Cardiac muscle cell (in vitro differentiated cells and primary cell): Measurements from ENCODE around the gene LDB2. TPM values are rescaled to one million over a fixed set of nuclear protein-coding genes. Genes with fewer than 3 reads are reported as not detected.

ENCODE experiments used
- DNase-seq, 2 donors: peaks; one replicate each; pipeline versions ENCODE4 v3.0.0 to v3.0.0-alpha.2; 2010 to 2017; ENCODE audit warnings: low read depth in 1 of 2, low spot score in 1 of 2
- H3K27ac ChIP-seq: fragments of 200-600 bp; sonication (generic); 2 replicates; pipeline ENCODE4 v1.5.1; 2016
- H3K27me3 ChIP-seq: fragments of 200-600 bp; sonication (generic); 2 replicates; pipeline ENCODE4 v1.6.0; 2016; ENCODE audit warnings: control low read depth
- H3K36me3 ChIP-seq: fragments of 200-600 bp; sonication (generic); 2 replicates; pipeline ENCODE4 v1.5.1; 2016; ENCODE audit warnings: control low read depth
- H3K4me1 ChIP-seq: fragments of 200-600 bp; sonication (generic); 2 replicates; pipeline ENCODE4 v1.8.1; 2017; ENCODE audit warnings: low read depth, mild to moderate bottlenecking, mixed run types
- H3K4me3 ChIP-seq: fragments of 200-600 bp; sonication (generic); 2 replicates; pipeline ENCODE4 v1.5.1; 2016; ENCODE audit warnings: mild to moderate bottlenecking
- H3K9me3 ChIP-seq: fragments of 200-600 bp; sonication (generic); 2 replicates; pipeline ENCODE4 v1.5.1; 2017; ENCODE audit warnings: low read depth, mild to moderate bottlenecking, control low read depth
- CTCF ChIP-seq: IDR thresholded peaks from 2 replicates; pipeline ENCODE4 v1.5.1; 2012; ENCODE audit warnings: low read depth, mild to moderate bottlenecking, low read length
- polyA plus RNA-seq: library from polyadenylated mRNA; unstranded; fragments of >200 nt; fragmentation: Nextera tagmentation; extraction: Ambion mirVana; gene quantifications from 2 replicates; pipeline ENCODE4 v1.2.1, GENCODE V29; 2016
- total RNA-seq: library from RNA; depleted of rRNA; stranded (reverse); fragments of >200 nt; gene quantifications from 2 replicates; pipeline ENCODE4 v1.2.3, GENCODE V29; 2016

LDB2 gene
- total and polyA plus RNA-seq, 2 experiments from 2014 or later, result 10.4 to 12.4 TPM

GRCh38 chr4:16594128-16594527 is 304.3 kb downstream of the LDB2 start:
- TF ChIP-seq CTCF, result no peak
- no peak overlapping the region for H3K4me3 ChIP-seq
- H3K36me3 ChIP-seq, result no peaks in the 10 kb centered on the region
- H3K4me1 ChIP-seq, result no peaks in the 10 kb centered on the region
- H3K9me3 ChIP-seq, result no peaks in the 10 kb centered on the region
- H3K27ac ChIP-seq, result no peak overlapping the region
- no peaks in the 10 kb centered on the region for H3K27me3 ChIP-seq
- no peak for DNase-seq

GRCh38 chr4:16593386-16593785 is 305.1 kb downstream of the LDB2 start:
- no peaks in the 10 kb centered on the region for H3K9me3 ChIP-seq
- no peak overlapping the region for H3K27ac ChIP-seq
- H3K4me1 ChIP-seq, result no peaks in the 10 kb centered on the region
- no peaks in the 10 kb centered on the region for H3K27me3 ChIP-seq
- H3K4me3 ChIP-seq, result no peak overlapping the region
- no peak for DNase-seq
- no peak for TF ChIP-seq CTCF
- H3K36me3 ChIP-seq, result no peaks in the 10 kb centered on the region

- Histone ChIP-seq H3K36me3 (no peaks in the 10 kb centered on the region), H3K9me3 (no peaks in the 10 kb centered on the region), H3K4me3 (no peak overlapping the region), H3K27me3 (no peaks in the 10 kb centered on the region), H3K4me1 (no peaks in the 10 kb centered on the region), H3K27ac (no peak overlapping the region)
- DNase-seq, result no peak
- no peak for TF ChIP-seq CTCF
Measured at GRCh38 chr4:16591272-16591826, 307.1 kb downstream of the LDB2 start.

GRCh38 chr4:16590797-16591196 is 307.6 kb downstream of the LDB2 start:
- H3K9me3 ChIP-seq, result no peaks in the 10 kb centered on the region
- TF ChIP-seq CTCF, result no peak
- H3K4me3 ChIP-seq, result no peak overlapping the region
- no peak for DNase-seq
- H3K36me3 ChIP-seq, result no peaks in the 10 kb centered on the region
- no peaks in the 10 kb centered on the region for H3K27me3 ChIP-seq
- H3K4me1 ChIP-seq, result no peaks in the 10 kb centered on the region
- H3K27ac ChIP-seq, result no peak overlapping the region

- Histone ChIP-seq H3K27ac (no peak overlapping the region), H3K4me1 (no peaks in the 10 kb centered on the region), H3K27me3 (no peaks in the 10 kb centered on the region), H3K9me3 (no peaks in the 10 kb centered on the region), H3K36me3 (no peaks in the 10 kb centered on the region), H3K4me3 (no peak overlapping the region)
- no peak for DNase-seq
- TF ChIP-seq CTCF, result no peak
Measured at GRCh38 chr4:16588651-16589050, 309.8 kb downstream of the LDB2 start.

- H3K27me3 ChIP-seq, result no peaks in the 10 kb centered on the region
- no peak for TF ChIP-seq CTCF
Measured at GRCh38 chr4:16588149-16588548, 310.3 kb downstream of the LDB2 start.

More at GRCh38 chr4:16588149-16588548, 310.3 kb downstream of the LDB2 start:
- Histone ChIP-seq H3K9me3 (no peaks in the 10 kb centered on the region), H3K4me3 (no peak overlapping the region), H3K4me1 (no peaks in the 10 kb centered on the region), H3K27ac (no peak overlapping the region), H3K36me3 (no peaks in the 10 kb centered on the region)
- DNase-seq, result no peak
